GM21528 (cell line): ENCODE results near the gene HDLBP.

Experiments
- ATAC-seq: cut with Tn5 transposase; IDR thresholded peaks from one replicate; pipeline ENCODE4 v1.9.1; 2021; ENCODE audit warnings: mild to moderate bottlenecking, moderate library complexity; ENCODE audit not compliant: unreplicated experiment, low FRiP score

HDLBP gene

GRCh38 chr2:241258505-241259280, 56.8 kb downstream of the HDLBP start:
- no peak for ATAC-seq

GRCh38 chr2:241257419-241258032, 57.9 kb downstream of the HDLBP start:
- ATAC-seq, result no peak

GRCh38 chr2:241256168-241256545, 59.3 kb downstream of the HDLBP start:
- ATAC-seq, result no peak

GRCh38 chr2:241255542-241256167, 59.8 kb downstream of the HDLBP start:
- ATAC-seq, result no peak

GRCh38 chr2:241254904-241255351, 60.5 kb downstream of the HDLBP start:
- no peak for ATAC-seq

GRCh38 chr2:241252778-241253475, 62.5 kb downstream of the HDLBP start:
- ATAC-seq, result no peak

GRCh38 chr2:241249654-241250053, 65.8 kb downstream of the HDLBP start:
- no peak for ATAC-seq

- no peak for ATAC-seq
Observed at GRCh38 chr2:241248897-241249296, 66.6 kb downstream of the HDLBP start.

GRCh38 chr2:241248289-241248688, 67.2 kb downstream of the HDLBP start:
- ATAC-seq, result no peak

- no peak for ATAC-seq
Observed at GRCh38 chr2:241244368-241244767, 71.1 kb downstream of the HDLBP start.

- ATAC-seq, result no peak
Observed at GRCh38 chr2:241242306-241242705, 73.2 kb downstream of the HDLBP start.

GRCh38 chr2:241241669-241242068, 73.8 kb downstream of the HDLBP start:
- ATAC-seq, result no peak

- no peak for ATAC-seq
Observed at GRCh38 chr2:241240320-241241004, 75.0 kb downstream of the HDLBP start.

GRCh38 chr2:241239552-241240202, 75.8 kb downstream of the HDLBP start:
- no peak for ATAC-seq

GRCh38 chr2:241238693-241239198, 76.7 kb downstream of the HDLBP start:
- no peak for ATAC-seq

- no peak for ATAC-seq
Observed at GRCh38 chr2:241237949-241238371, 77.5 kb downstream of the HDLBP start.

GRCh38 chr2:241237047-241237446, 78.4 kb downstream of the HDLBP start:
- ATAC-seq, result no peak

- no peak for ATAC-seq
Observed at GRCh38 chr2:241235859-241236593, 79.4 kb downstream of the HDLBP start.
